Neutrophil (primary cell): ENCODE measurements around the gene ITGA1.

Source experiments
- H3K27ac ChIP-seq: fragments of 200-600 bp; sonication (generic); 2 replicates; pipeline ENCODE4 v1.5.1; 2016; ENCODE audit warnings: mild to moderate bottlenecking, moderate library complexity
- H3K27me3 ChIP-seq: fragments of 200-600 bp; sonication (generic); 2 replicates; pipeline ENCODE4 v1.6.0; 2016; ENCODE audit warnings: mild to moderate bottlenecking
- H3K36me3 ChIP-seq: fragments of 200-600 bp; sonication (generic); 2 replicates; pipeline ENCODE4 v1.5.1; 2017
- H3K4me1 ChIP-seq, 2 experiments: fragments of 200-600 bp in 1 of 2; sonication (generic) in 1 of 2; 1 replicate in 1 of 2; 2 replicates in 1 of 2; pipeline versions ENCODE4 v1.5.1 to v1.6.1; 2013 to 2016; ENCODE audit warnings: low read depth in 1 of 2, low read length in 1 of 2, mild to moderate bottlenecking in 1 of 2, moderate library complexity in 1 of 2; ENCODE audit not compliant: control insufficient read depth in 1 of 2, insufficient read depth in 1 of 2
- H3K4me3 ChIP-seq, 2 experiments: fragments of 200-600 bp in 1 of 2; sonication (generic) in 1 of 2; 1 replicate in 1 of 2; 2 replicates in 1 of 2; pipeline ENCODE4 v1.5.1; 2013 to 2016; ENCODE audit warnings: low read depth in 1 of 2, low read length in 1 of 2, mild to moderate bottlenecking in 1 of 2, moderate library complexity in 1 of 2
- H3K9me3 ChIP-seq: fragments of 200-600 bp; sonication (generic); 2 replicates; pipeline ENCODE4 v1.5.1; 2016
- CTCF ChIP-seq: fragments of 200-600 bp; sonication (generic); IDR thresholded peaks from 2 replicates; pipeline ENCODE4 v1.5.1; 2016; ENCODE audit warnings: antibody characterized with exemption

ITGA1 gene

GRCh38 chr5:52920929-52921328 is 133.2 kb downstream of the ITGA1 start:
- peak overlapping the region; percentile 75 for H3K27ac ChIP-seq

GRCh38 chr5:52922384-52922783 is 134.7 kb downstream of the ITGA1 start:
- Histone ChIP-seq H3K27me3 (no peaks in the 10 kb centered on the region), H3K4me1 (peaks cover 26 to 33% of the 10 kb centered on the region in 2 experiments), H3K36me3 (no peaks in the 10 kb centered on the region), H3K27ac (peak overlapping the region; percentile 75), H3K4me3 (peak overlapping the region in 1 of 2 experiments; percentile 9), H3K9me3 (no peaks in the 10 kb centered on the region)
- TF ChIP-seq CTCF, result no peak

More at GRCh38 chr5:52920929-52921328, 133.2 kb downstream of the ITGA1 start:
- no peak for TF ChIP-seq CTCF
- Histone ChIP-seq H3K27me3 (no peaks in the 10 kb centered on the region), H3K9me3 (no peaks in the 10 kb centered on the region), H3K4me3 (no peak overlapping the region), H3K4me1 (peaks cover 26 to 33% of the 10 kb centered on the region in 2 experiments), H3K36me3 (no peaks in the 10 kb centered on the region)

- Histone ChIP-seq H3K4me3 (no peak overlapping the region), H3K36me3 (no peaks in the 10 kb centered on the region), H3K4me1 (peaks cover 26 to 33% of the 10 kb centered on the region in 2 experiments), H3K27ac (no peak overlapping the region), H3K9me3 (no peaks in the 10 kb centered on the region), H3K27me3 (no peaks in the 10 kb centered on the region)
- no peak for TF ChIP-seq CTCF
Observed at GRCh38 chr5:52924456-52924855, 136.7 kb downstream of the ITGA1 start.

- Histone ChIP-seq H3K27me3 (no peaks in the 10 kb centered on the region), H3K4me3 (no peak overlapping the region), H3K9me3 (no peaks in the 10 kb centered on the region), H3K4me1 (peaks cover 26 to 33% of the 10 kb centered on the region in 2 experiments), H3K36me3 (no peaks in the 10 kb centered on the region), H3K27ac (no peak overlapping the region)
- no peak for TF ChIP-seq CTCF
Observed at GRCh38 chr5:52925001-52925400, 137.3 kb downstream of the ITGA1 start.

- Histone ChIP-seq H3K27ac (no peak overlapping the region), H3K4me3 (no peak overlapping the region), H3K9me3 (no peaks in the 10 kb centered on the region), H3K36me3 (no peaks in the 10 kb centered on the region), H3K4me1 (peaks cover under 1 to 3% of the 10 kb centered on the region in 2 experiments), H3K27me3 (no peaks in the 10 kb centered on the region)
- TF ChIP-seq CTCF, result no peak
Observed at GRCh38 chr5:52928689-52929088, 141.0 kb downstream of the ITGA1 start.

GRCh38 chr5:52938226-52938625 is 150.5 kb downstream of the ITGA1 start:
- Histone ChIP-seq H3K36me3 (no peaks in the 10 kb centered on the region), H3K4me3 (no peak overlapping the region), H3K27ac (no peak overlapping the region), H3K27me3 (no peaks in the 10 kb centered on the region), H3K9me3 (no peaks in the 10 kb centered on the region), H3K4me1 (no peaks in the 10 kb centered on the region)
- no peak for TF ChIP-seq CTCF
